ENCODE measurements around the gene BCAS1.

BCAS1 gene

GRCh38 chr20:54075322-54075721 lies 4.9 kb upstream of the BCAS1 start:
- no peak for DNase-seq

- no peak for DNase-seq
These were observed 4.1 kb upstream of the BCAS1 start for GRCh38 chr20:54074511-54074910.

DNA sequence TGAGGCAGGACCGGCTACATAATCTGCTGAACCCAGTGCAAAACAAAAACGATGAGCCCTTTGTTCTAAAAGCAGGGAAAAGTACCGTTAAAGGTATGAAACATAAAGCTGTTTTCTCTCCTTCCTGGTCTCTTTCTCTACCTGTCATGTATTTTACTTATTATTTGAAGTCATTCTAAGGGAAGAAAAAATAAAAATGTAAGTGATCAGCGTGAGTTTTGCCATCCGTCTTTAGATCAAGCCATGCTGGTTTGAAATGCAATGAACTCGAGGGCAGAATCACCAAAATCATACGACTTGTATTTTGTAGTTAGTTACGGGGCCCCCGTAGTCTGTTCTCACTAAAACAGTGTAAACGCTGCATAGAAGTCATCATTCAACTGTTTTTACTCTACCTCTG lies 2.9 kb upstream of the BCAS1 start:
- no peak for DNase-seq

DNA sequence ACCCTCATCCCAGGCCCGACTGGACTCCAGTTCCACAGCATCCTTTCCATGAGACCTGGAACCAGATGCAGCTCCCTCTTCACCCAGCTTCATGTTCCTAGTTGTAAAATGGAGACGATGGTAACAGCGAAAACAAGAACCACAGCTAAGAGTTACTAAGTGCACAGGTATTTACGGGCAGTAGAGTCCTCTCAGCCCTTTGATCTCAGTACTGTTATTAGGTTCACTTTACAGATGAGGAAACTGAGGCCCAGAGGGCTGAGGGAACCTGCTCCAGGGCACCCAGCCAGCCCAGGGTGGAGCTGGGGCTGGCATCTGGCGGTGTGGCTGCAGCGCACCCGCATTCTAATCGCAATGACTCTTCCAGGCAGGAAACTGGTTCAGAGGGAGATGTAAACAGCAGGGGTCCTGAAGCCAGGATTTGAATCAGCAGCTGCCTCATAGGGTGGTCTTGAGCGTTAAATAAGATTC lies 858 bp downstream of the BCAS1 start:
- DNase-seq, result no peak

DNA sequence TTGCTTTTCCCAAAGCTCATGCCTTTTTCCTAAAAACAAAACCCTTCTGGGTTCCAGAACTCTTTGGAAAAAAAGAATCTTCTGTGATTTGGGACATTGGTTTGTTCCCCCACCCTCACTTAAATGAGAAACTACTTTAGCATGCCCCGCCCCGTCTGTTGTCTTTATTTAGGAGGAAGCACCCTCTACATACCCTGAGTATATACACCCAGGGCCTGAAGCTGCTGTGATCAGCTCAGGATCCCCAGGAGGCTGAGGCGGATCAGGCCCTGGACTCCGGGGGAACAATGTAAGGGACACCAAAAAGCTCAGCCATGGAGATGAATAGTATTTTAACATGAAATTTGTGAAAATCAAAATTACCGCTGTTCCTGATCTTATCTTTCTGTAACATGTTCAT lies 1.4 kb downstream of the BCAS1 start:
- DNase-seq, result no peak

DNA sequence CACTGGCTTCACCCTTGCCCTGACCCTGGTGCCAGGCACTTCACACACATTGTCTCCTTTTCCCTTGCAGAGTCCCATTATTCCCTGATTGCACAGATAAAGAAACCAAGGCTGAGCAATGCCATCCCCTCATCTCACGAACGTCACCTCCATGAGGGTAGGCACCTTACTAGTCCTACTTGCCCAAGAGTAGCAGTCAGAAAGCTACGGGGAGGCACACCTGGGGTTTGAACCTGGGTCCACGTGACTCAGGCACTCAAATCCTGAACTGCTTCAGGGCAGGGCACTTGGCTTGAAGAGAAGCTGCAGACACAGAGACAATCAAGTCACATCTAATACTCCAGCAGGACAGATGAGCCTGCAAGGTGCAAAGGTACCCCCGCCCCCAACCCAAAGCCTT lies 1.9 kb downstream of the BCAS1 start:
- no peak for DNase-seq

- no peak for DNase-seq
These were observed 2.7 kb downstream of the BCAS1 start for GRCh38 chr20:54067606-54068174.

- no peak for DNase-seq
These were observed 4.8 kb downstream of the BCAS1 start for GRCh38 chr20:54065601-54066038.

- no peak for DNase-seq
These were observed 5.5 kb downstream of the BCAS1 start for GRCh38 chr20:54064939-54065338.

- DNase-seq, result no peak
These were observed 6.3 kb downstream of the BCAS1 start for GRCh38 chr20:54063992-54064676.

GRCh38 chr20:54063580-54063979 lies 6.8 kb downstream of the BCAS1 start:
- DNase-seq, result no peak

DNA sequence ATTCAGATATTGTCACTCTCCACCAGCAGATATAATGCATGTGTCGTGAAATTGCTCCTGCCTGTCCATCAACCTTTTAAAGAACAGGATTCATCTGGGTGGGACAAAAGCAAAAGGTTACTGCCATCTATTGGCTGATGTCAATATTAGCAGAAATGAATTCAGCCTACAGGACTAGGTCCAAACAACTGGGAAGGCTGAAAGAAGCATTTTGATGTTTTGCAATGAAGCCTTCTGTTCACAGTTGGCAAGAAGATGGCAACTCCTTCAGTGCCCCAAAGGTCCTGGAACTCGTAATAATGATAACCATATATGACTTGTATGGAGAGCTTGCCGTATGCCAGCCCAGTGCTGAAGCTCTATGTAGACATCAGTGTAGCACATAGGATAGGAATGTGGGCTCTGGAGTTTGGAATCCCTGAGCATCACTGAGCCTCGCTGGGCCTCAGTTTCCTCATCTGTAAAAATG lies 7.5 kb downstream of the BCAS1 start:
- peak; percentile 59 to 65 for DNase-seq

GRCh38 chr20:54061101-54061881 lies 9.1 kb downstream of the BCAS1 start:
- DNase-seq, result no peak

- no peak for DNase-seq
These were observed 10.6 kb downstream of the BCAS1 start for GRCh38 chr20:54059691-54060364.

- no peak for DNase-seq
These were observed 11.8 kb downstream of the BCAS1 start for GRCh38 chr20:54058420-54059139.

DNA sequence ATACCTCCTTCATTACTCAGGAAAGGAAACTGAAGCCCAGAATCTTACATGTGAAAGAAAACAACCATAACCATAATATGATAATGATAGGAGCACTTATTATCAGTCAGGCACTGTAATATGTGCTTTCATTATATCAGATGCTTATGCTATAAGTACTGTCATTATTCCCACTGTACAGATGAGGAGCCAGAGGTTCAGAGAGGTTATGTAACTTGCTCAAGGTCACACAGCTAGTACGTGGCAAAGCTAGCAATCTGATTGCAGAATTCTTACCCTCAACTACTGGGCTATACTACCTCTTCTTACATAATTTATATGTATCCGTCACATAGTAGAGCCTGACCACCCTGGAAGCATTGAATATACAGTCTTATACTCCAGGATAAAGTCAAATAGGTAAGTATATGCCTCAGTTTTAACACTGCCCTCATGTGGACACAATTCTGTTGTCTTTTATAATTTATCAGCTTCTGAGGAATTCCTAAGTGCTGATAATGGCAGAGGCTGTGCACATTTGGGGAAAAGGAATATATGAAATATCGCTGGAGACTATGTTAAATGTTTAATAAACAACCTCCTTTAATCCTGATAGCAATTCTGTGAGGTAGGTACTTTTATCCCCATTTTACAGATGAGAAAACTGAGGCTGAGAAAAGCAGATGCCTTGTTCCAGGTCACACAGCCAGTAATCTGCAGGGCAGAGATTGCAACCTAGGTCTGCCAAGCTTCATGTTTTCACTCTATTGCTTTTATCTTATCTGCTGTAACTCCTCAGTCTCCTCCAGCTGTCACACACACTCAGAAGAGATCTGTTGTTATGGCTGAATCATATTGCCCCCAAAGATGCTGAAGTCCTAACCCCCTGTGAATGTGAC lies 13.4 kb downstream of the BCAS1 start:
- no peak for DNase-seq

DNA sequence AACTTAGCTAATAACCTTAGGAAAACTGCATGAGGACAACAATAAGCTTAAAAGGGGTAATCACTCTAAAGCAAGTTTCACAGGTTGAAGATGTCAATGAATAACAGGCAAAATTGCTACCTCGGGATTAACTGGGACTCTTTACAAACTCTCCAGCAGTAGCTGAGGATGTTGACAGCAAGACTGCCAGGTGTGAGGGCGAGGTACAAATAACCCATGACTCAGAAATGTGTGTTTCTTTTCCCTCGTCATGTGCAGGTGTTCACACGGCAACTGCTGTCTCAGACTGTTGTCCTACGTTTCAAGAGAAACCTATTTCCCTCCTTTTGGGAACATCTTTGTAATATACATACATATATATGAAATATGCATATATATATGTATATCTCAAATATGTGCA lies 15.9 kb downstream of the BCAS1 start:
- no peak for DNase-seq

DNA sequence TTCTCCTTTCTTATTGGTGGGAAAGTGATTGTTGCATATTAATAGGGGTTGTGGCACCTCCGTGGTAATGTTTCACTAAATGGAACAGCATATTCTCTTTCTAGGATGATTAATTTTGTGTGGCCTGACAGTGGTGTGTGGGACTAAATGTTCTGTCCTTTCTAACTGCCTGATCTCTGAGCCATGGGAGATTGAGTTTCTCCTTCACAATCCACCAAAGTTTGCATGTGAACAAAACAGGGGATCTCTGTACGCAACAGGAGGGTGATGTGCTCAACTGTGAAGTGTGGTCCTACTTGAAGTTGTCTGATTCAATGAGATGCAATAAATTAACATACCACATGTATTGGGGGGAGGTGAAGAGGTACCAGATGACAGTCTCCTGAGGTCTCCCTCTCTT lies 19.3 kb downstream of the BCAS1 start:
- DNase-seq, result no peak

- DNase-seq, result no peak
These were observed 21.4 kb downstream of the BCAS1 start for GRCh38 chr20:54048891-54049545.

GRCh38 chr20:54048481-54048880 lies 21.9 kb downstream of the BCAS1 start:
- DNase-seq, result no peak

DNA sequence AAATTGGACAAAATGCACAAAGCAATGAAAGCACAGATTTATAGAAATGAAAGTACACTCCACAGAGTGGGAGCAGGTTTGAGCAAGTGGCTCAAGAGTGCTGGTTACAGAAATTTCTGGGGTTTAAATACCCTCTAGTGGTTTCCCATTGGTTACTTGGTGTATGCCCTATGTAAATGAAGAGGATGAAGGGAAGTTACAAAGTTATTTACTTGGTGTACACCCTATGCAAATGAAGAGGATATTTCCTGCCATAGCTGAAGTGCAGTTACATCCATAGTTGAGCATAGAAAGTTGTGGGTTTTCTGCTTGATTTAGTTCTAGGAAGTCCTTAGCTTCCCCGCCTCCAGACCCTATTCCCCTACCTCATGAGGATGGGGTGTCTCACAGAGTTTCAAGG lies 22.7 kb downstream of the BCAS1 start:
- DNase-seq, result no peak
